ENCODE data around the gene POLN. TPM values are rescaled to one million over a fixed set of nuclear protein-coding genes. Genes with fewer than 3 reads are reported as not detected.

Gene POLN
- total and polyA plus RNA-seq, 2 experiments from 2014 or later: 1.7 to 2.0 TPM

GRCh38 chr4:2281575-2282343 lies 39.8 kb upstream of the POLN start:
- no peaks in the 10 kb centered on the region for H3K79me2 ChIP-seq
- H3K36me3 ChIP-seq (replicated peaks; ENCODE audit: insufficient read depth, low read depth): no peaks in the 10 kb centered on the region
- TF ChIP-seq EZH2 (IDR thresholded peaks at IDR 0.05; ENCODE audit: borderline replicate concordance): no peak
- no peak for TF ChIP-seq EZH2phosphoT487 (IDR thresholded peaks at IDR 0.05; ENCODE audit: low read depth, severe bottlenecking, unreplicated experiment)
- TF ChIP-seq, protein P1, sequence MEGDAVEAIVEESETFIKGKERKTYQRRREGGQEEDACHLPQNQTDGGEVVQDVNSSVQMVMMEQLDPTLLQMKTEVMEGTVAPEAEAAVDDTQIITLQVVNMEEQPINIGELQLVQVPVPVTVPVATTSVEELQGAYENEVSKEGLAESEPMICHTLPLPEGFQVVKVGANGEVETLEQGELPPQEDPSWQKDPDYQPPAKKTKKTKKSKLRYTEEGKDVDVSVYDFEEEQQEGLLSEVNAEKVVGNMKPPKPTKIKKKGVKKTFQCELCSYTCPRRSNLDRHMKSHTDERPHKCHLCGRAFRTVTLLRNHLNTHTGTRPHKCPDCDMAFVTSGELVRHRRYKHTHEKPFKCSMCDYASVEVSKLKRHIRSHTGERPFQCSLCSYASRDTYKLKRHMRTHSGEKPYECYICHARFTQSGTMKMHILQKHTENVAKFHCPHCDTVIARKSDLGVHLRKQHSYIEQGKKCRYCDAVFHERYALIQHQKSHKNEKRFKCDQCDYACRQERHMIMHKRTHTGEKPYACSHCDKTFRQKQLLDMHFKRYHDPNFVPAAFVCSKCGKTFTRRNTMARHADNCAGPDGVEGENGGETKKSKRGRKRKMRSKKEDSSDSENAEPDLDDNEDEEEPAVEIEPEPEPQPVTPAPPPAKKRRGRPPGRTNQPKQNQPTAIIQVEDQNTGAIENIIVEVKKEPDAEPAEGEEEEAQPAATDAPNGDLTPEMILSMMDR (IDR thresholded peaks at IDR 0.05; ENCODE audit: poor library complexity): no peak
- no peak overlapping the region for H3K27ac ChIP-seq
- H2AFZ ChIP-seq: no peak overlapping the region
- H3K27me3 ChIP-seq: no peaks in the 10 kb centered on the region
- H4K20me1 ChIP-seq (ENCODE audit: insufficient read depth, poor library complexity, severe bottlenecking): no peaks in the 10 kb centered on the region
- 85% methylated on average over 10 of the region's 10 CpGs for WGBS (ENCODE audit: low lambda C conversion rate, missing lambda C conversion rate)
- H3K9me3 ChIP-seq (ENCODE audit: low read depth): no peaks in the 10 kb centered on the region
- H3K4me1 ChIP-seq (ENCODE audit: insufficient read depth): no peaks in the 10 kb centered on the region
- no peak for DNase-seq (ENCODE audit: low spot score)
- no peak overlapping the region for H3K4me3 ChIP-seq
- no peak overlapping the region for H3K4me2 ChIP-seq
- no peaks in the 10 kb centered on the region for H3K9me2 ChIP-seq (replicated peaks; ENCODE audit: insufficient read depth)

DNA sequence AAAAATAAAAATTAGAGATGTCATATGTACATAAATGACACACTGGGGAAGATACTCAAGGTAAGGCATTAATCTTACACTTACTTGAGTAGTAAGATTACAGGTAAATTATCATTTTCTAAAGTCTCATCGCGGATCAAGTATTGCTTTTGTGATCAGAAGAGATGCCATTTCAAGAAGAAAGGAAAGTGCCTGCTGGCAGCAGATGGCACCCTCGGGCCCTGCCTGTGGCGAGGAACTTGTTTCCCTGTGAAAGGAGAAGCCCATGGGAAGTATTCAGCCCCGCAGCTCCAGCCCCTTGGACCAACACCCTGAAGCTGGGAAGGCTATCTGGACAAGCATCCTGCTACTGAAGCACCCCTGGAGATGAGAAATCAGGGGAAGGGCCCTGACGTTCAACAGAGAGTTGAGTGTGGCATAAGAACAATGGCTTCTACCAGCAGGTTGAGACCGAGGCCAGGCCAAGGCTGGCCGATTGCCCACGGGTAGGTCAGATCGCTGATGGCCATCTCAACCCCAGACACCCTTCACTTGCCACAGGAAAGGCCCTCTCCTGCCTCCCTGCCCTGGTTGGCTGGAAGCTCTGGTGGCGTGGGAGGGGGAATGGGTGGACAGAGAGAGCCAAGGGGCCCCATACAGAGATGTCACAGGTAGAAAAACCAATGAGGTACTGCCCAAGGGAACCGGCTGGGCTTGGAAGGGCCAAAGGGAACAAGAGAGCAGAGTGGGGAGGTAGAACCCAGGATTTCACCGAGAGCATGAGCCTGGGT lies 38.8 kb upstream of the POLN start:
- Histone ChIP-seq H3K36me3 (replicated peaks; ENCODE audit: insufficient read depth, low read depth) (no peaks in the 10 kb centered on the region), H3K79me2 (no peaks in the 10 kb centered on the region), H4K20me1 (ENCODE audit: insufficient read depth, poor library complexity, severe bottlenecking) (no peaks in the 10 kb centered on the region), H3K9me2 (replicated peaks; ENCODE audit: insufficient read depth) (no peaks in the 10 kb centered on the region), H3K27me3 (no peaks in the 10 kb centered on the region), H3K4me1 (ENCODE audit: insufficient read depth) (no peaks in the 10 kb centered on the region), H3K4me2 (no peak overlapping the region), H3K9me3 (ENCODE audit: low read depth) (no peaks in the 10 kb centered on the region), H3K27ac (no peak overlapping the region), H2AFZ (no peak overlapping the region), H3K4me3 (no peak overlapping the region)
- no peak for DNase-seq (ENCODE audit: low spot score)
- WGBS (ENCODE audit: low lambda C conversion rate, missing lambda C conversion rate): 89% methylated on average over 13 of the region's 13 CpGs
- no peak for TF ChIP-seq EZH2phosphoT487 (IDR thresholded peaks at IDR 0.05; ENCODE audit: low read depth, severe bottlenecking, unreplicated experiment)
- TF ChIP-seq, protein P1 (IDR thresholded peaks at IDR 0.05; ENCODE audit: poor library complexity): no peak
- TF ChIP-seq EZH2 (IDR thresholded peaks at IDR 0.05; ENCODE audit: borderline replicate concordance): no peak

DNA sequence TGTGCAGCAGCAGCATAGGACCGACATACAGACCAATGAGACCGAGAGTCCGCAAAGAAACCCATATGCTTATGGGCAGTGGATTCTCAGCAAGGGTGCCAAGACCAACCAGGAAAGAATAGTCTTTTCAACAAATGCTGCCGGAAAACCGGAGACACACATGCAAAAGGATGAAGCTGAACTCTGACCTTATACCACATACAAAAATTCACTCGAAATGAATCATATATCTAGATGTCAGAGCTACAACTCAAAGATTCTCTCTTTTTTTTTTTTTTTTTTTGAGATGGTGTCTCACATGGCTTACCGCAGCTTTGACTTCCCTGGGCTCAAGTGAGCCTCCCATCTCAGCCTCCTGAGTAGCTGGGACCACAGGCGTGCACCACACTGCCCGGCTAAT lies 36.0 kb upstream of the POLN start:
- no peaks in the 10 kb centered on the region for H4K20me1 ChIP-seq (ENCODE audit: insufficient read depth, poor library complexity, severe bottlenecking)
- no peak for DNase-seq (ENCODE audit: low spot score)
- H3K4me1 ChIP-seq (ENCODE audit: insufficient read depth): no peaks in the 10 kb centered on the region
- H3K79me2 ChIP-seq: no peaks in the 10 kb centered on the region
- no peaks in the 10 kb centered on the region for H3K27me3 ChIP-seq
- H2AFZ ChIP-seq: no peak overlapping the region
- no peak overlapping the region for H3K27ac ChIP-seq
- no peak overlapping the region for H3K4me3 ChIP-seq
- no peaks in the 10 kb centered on the region for H3K9me2 ChIP-seq (replicated peaks; ENCODE audit: insufficient read depth)
- H3K4me2 ChIP-seq: no peak overlapping the region
- no peaks in the 10 kb centered on the region for H3K9me3 ChIP-seq (ENCODE audit: low read depth)
- no peaks in the 10 kb centered on the region for H3K36me3 ChIP-seq (replicated peaks; ENCODE audit: insufficient read depth, low read depth)
- WGBS (ENCODE audit: low lambda C conversion rate, missing lambda C conversion rate): 94% methylated on average over 9 of the region's 9 CpGs
- TF ChIP-seq, protein P1 (IDR thresholded peaks at IDR 0.05; ENCODE audit: poor library complexity): no peak
- no peak for TF ChIP-seq EZH2 (IDR thresholded peaks at IDR 0.05; ENCODE audit: borderline replicate concordance)
- no peak for TF ChIP-seq EZH2phosphoT487 (IDR thresholded peaks at IDR 0.05; ENCODE audit: low read depth, severe bottlenecking, unreplicated experiment)
